HEK293 (cell line): ENCODE measurements around the gene TNPO3.

Experiments
- BCL11A ChIP-seq: fragments of 450-650 bp; formaldehyde crosslinking; IDR thresholded peaks from 2 replicates; pipeline ENCODE4 v1.5.1; 2016; ENCODE audit warnings: low read depth, missing biosample characterization, missing genetic modification characterization
- CTCF ChIP-seq: fragments of 450-650 bp; formaldehyde crosslinking; IDR thresholded peaks from 2 replicates; pipeline ENCODE4 v1.5.1; 2016; ENCODE audit warnings: missing biosample characterization, missing genetic modification characterization
- KLF1 ChIP-seq: fragments of 450-650 bp; formaldehyde crosslinking; IDR thresholded peaks from 2 replicates; pipeline ENCODE4 v1.5.1; 2016; ENCODE audit warnings: missing biosample characterization, missing genetic modification characterization
- PRDM4 ChIP-seq: fragments of 450-650 bp; formaldehyde crosslinking; IDR thresholded peaks from 2 replicates; pipeline ENCODE4 v1.5.1; 2017; ENCODE audit warnings: missing biosample characterization, missing genetic modification characterization
- TCF7L2 ChIP-seq: IDR thresholded peaks from 2 replicates; pipeline ENCODE4 v1.6.1; 2011; ENCODE audit warnings: low read depth, mild to moderate bottlenecking, inconsistent platforms, low read length, moderate library complexity, borderline replicate concordance
- YY1 ChIP-seq: fragments of 450-650 bp; formaldehyde crosslinking; IDR thresholded peaks from 2 replicates; pipeline ENCODE4 v1.5.1; 2018; ENCODE audit warnings: missing biosample characterization, missing genetic modification characterization
- ZEB2 ChIP-seq: fragments of 450-650 bp; formaldehyde crosslinking; IDR thresholded peaks from 2 replicates; pipeline ENCODE4 v1.5.1; 2016; ENCODE audit warnings: missing biosample characterization, missing genetic modification characterization
- ZNF274 ChIP-seq, 2 experiments: fragments of 200-500 bp in 1 of 2; fragments of 450-650 bp in 1 of 2; sonication (Bioruptor generic) in 1 of 2; formaldehyde crosslinking in 1 of 2; IDR thresholded peaks; 2 replicates each; pipeline versions ENCODE4 v1.5.1 to v1.6.1; 2014 to 2016; ENCODE audit warnings: borderline replicate concordance in 1 of 2, inconsistent platforms in 1 of 2, low read length in 1 of 2, missing biosample characterization in 1 of 2, missing genetic modification characterization in 1 of 2
- ZNF324 ChIP-seq: fragments of 450-650 bp; formaldehyde crosslinking; IDR thresholded peaks from 2 replicates; pipeline ENCODE4 v1.5.1; 2016; ENCODE audit warnings: missing biosample characterization, missing genetic modification characterization
- ZNF530 ChIP-seq: fragments of 450-650 bp; formaldehyde crosslinking; IDR thresholded peaks from 2 replicates; pipeline ENCODE4 v1.5.1; 2016; ENCODE audit warnings: low read depth, missing biosample characterization, missing genetic modification characterization
- ZNF624 ChIP-seq: fragments of 450-650 bp; formaldehyde crosslinking; IDR thresholded peaks from 2 replicates; pipeline ENCODE4 v1.5.1; 2017; ENCODE audit warnings: missing biosample characterization, missing genetic modification characterization
- ZNF645 ChIP-seq: fragments of 450-650 bp; formaldehyde crosslinking; IDR thresholded peaks from 2 replicates; pipeline ENCODE4; 2016; ENCODE audit warnings: missing biosample characterization, missing genetic modification characterization
- ZNF670 ChIP-seq: fragments of 450-650 bp; formaldehyde crosslinking; IDR thresholded peaks from 2 replicates; pipeline ENCODE4 v1.5.1; 2016; ENCODE audit warnings: missing biosample characterization, missing genetic modification characterization, low read depth
- ZSCAN30 ChIP-seq: fragments of 450-650 bp; IDR thresholded peaks from 2 replicates; pipeline ENCODE4 v1.5.1; 2018; ENCODE audit warnings: missing biosample characterization, mild to moderate bottlenecking, missing genetic modification characterization, moderate library complexity

GRCh38 chr7:128935342-128935730 lies 119.6 kb downstream of the TNPO3 start:
- no peak for TF ChIP-seq ZNF670 (tag by site-specific recombination)
- no peak for TF ChIP-seq ZEB2 (tag by site-specific recombination)
- no peak for TF ChIP-seq ZNF274 (IDR thresholded peaks at IDR 0.05; ENCODE audit: low read length)
- no peak for TF ChIP-seq ZNF274 (tag by site-specific recombination; IDR thresholded peaks at IDR 0.05; ENCODE audit: borderline replicate concordance)
- no peak for TF ChIP-seq ZNF530
- TF ChIP-seq PRDM4 (tag by site-specific recombination): no peak
- TF ChIP-seq YY1 (tag by site-specific recombination): no peak
- TF ChIP-seq ZNF324 (tag by site-specific recombination): no peak
- TF ChIP-seq KLF1: no peak
- TF ChIP-seq CTCF (tag by site-specific recombination): no peak
- TF ChIP-seq ZNF645 (tag by site-specific recombination): no peak
- no peak for TF ChIP-seq ZSCAN30 (tag by site-specific recombination)
- TF ChIP-seq BCL11A (tag by site-specific recombination): no peak
- TF ChIP-seq TCF7L2: no peak
- no peak for TF ChIP-seq ZNF624
